Sigmoid colon (tissue), 7 donors: Measurements from ENCODE around the gene KSR1. TPM values are rescaled to one million over a fixed set of nuclear protein-coding genes. Genes with fewer than 3 reads are reported as not detected.
A peak's percentile ranks its signal among the peaks of the same experiment; 100 is the strongest.

Source experiments
- DNase-seq: peaks from one replicate; pipeline ENCODE4 v3.0.0-alpha.2; 2019
- H3K27ac ChIP-seq, 4 donors: fragments of 200-600 bp; sonication (generic); one replicate each; pipeline ENCODE4 v1.5.1; 2016 to 2019; ENCODE audit warnings: mild to moderate bottlenecking in 1 of 4
- H3K27me3 ChIP-seq, 3 donors: fragments of 200-600 bp; sonication (generic); one replicate each; pipeline ENCODE4 v1.5.1; 2019; ENCODE audit warnings: mild to moderate bottlenecking in 1 of 3
- H3K36me3 ChIP-seq, 4 donors: fragments of 200-600 bp; sonication (generic); one replicate each; pipeline ENCODE4 v1.5.1; 2016 to 2019
- H3K4me1 ChIP-seq, 4 donors: fragments of 200-600 bp; sonication (generic); one replicate each; pipeline ENCODE4 v1.5.1; 2017 to 2019
- H3K4me3 ChIP-seq, 4 donors: fragments of 200-600 bp; sonication (generic); one replicate each; pipeline ENCODE4 v1.5.1; 2017 to 2019; ENCODE audit warnings: mild to moderate bottlenecking in 2 of 4, moderate library complexity in 1 of 4
- H3K9me3 ChIP-seq, 4 donors: fragments of 200-600 bp in 3 of 4; sonication (generic) in 3 of 4; one replicate each; pipeline versions ENCODE4 v1.5.1 to v1.6.1; 2013 to 2019
- EP300 ChIP-seq, 4 donors: sonication (generic); formaldehyde crosslinking; IDR thresholded peaks; one replicate each; pipeline ENCODE4 v1.6.1; 2017; ENCODE audit warnings: antibody characterized with exemption in 4 of 4
- POLR2A ChIP-seq, 2 donors: fragments of 450-650 bp; IDR thresholded peaks; one replicate each; pipeline ENCODE4 v1.6.1; 2016; ENCODE audit warnings: antibody characterized with exemption in 2 of 2, mild to moderate bottlenecking in 2 of 2, moderate library complexity in 2 of 2
- POLR2AphosphoS5 ChIP-seq, 4 donors: sonication (generic); formaldehyde crosslinking; IDR thresholded peaks; one replicate each; pipeline ENCODE4 v1.6.1; 2017; ENCODE audit warnings: antibody characterized with exemption in 4 of 4
- WGBS, 2 donors: extraction: QIAGEN DNeasy Blood & Tissue Kit; methylation state at CpG; one replicate each; pipeline ENCODE4 v1.1.7; 2013; 5-methylcytosine and 5-hydroxymethylcytosine counted together
- intact Hi-C: fragments of 100-400 bp; cut with DNase I; formaldehyde crosslinking; loops from one replicate; pipeline ENCODE4 v1.15.1; 2023
- polyA plus RNA-seq, 3 donors: library from polyadenylated mRNA; stranded (reverse); fragments of 200-250 nt; gene quantifications; one replicate each; pipeline ENCODE4 v1.2.3, GENCODE V29; 2013
- total RNA-seq, 4 donors: library from RNA; depleted of rRNA; stranded (reverse); fragments of >200 nt; gene quantifications; one replicate each; pipeline ENCODE4 v1.1.0, GENCODE V29; 2016
- TF ChIP-seq, protein P1 (sequence below), 4 experiments: fragments of 450-650 bp in 3 of 4; fragments of 200-600 bp in 1 of 4; IDR thresholded peaks; one replicate each; pipeline ENCODE4 v1.5.1; 2016 to 2019; ENCODE audit warnings: antibody characterized with exemption in 4 of 4, mild to moderate bottlenecking in 3 of 4, moderate library complexity in 2 of 4
- donor health status: healthy with polysubstance abuse.
- donor health status: Bipolar disorder and iron deficiency.
- donor health status: healthy.

Gene KSR1
- total and polyA plus RNA-seq, 7 donors = 4.2 to 25.8 (median 18.2) TPM

DNA sequence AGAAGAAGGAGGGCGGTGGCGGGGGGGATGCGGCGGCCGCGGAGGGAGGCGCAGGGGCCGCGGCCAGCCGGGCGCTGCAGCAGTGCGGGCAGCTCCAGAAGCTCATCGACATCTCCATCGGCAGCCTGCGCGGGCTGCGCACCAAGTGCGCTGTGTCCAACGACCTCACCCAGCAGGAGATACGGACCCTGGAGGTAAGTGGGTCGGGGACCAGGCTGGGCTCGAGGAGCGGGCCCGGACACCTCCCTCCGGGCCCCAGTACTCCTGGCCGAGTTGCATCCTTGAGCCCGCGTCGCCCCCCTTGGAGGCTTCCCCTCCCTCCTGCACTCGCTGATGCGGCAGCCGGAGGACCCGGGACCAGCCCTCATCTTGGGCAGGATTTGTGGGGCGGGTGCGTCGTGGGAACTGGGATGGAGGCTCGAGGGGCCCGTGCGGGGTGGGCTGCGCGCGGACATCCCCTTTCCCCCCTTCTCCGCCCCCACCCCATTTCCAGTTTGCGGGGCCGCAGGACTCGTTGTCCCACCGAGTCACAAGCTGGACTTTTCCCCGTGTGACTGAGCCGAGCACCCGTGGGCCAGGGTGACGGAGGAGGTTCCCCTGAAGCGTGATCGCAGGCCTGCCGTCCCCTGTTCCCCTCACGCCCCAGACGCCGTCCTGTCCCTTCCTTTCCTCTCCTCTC, 572 bp downstream of the KSR1 start:
- 3 to 4% methylated on average over 57 of the region's 57 CpGs for WGBS, 2 donors
- H3K36me3 ChIP-seq = no peaks in the 10 kb centered on the region
- peak overlapping the region; percentile 86 to 93 (median 89) for H3K27ac ChIP-seq
- TF ChIP-seq EP300 (IDR thresholded peaks at IDR 0.05) = no peak
- H3K27me3 ChIP-seq = no peaks in the 10 kb centered on the region
- peak; percentile 72 for DNase-seq
- peaks cover 0 to 42% (median 28%) of the 10 kb centered on the region in 4 donors for H3K4me1 ChIP-seq
- peak overlapping the region; percentile 64 to 90 (median 81) for H3K4me3 ChIP-seq
- intact Hi-C loops = loop anchor here (1.0 to 10.0 kb wide), 5 partner anchors 72 to 220 kb away; no protein-coding TSS in a partner anchor
- H3K9me3 ChIP-seq = no peaks in the 10 kb centered on the region

DNA sequence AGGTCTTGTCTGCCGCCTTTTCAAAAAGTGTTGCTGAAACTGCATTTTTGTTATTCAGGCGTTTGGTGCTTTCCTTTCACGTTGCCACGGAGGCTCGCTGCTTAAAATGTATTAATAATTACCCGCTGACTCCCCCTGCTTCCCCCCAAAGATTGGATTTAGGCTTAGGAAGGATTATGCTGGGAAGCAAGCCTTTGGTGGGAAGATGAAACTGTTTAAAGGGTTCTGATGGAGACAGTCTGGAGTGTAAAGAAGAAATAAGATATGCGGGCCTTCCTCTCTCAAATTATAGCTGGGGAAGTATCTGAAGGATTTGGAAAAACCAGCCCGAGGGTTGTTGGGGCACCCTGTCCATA, 1.1 kb downstream of the KSR1 start:
- 13 to 16% methylated on average over 8 of the region's 8 CpGs for WGBS, 2 donors
- H3K4me1 ChIP-seq = peaks cover 0 to 42% (median 28%) of the 10 kb centered on the region in 4 donors
- intact Hi-C loops = loop anchor here (2.0 to 10.0 kb wide), 4 partner anchors 73 to 220 kb away; no protein-coding TSS in a partner anchor
- no peak for DNase-seq
- H3K9me3 ChIP-seq = no peaks in the 10 kb centered on the region
- peak overlapping the region in 3 of 4 donors; percentile 86 to 93 (median 88) for H3K27ac ChIP-seq
- peak overlapping the region; percentile 64 to 90 (median 81) for H3K4me3 ChIP-seq
- TF ChIP-seq POLR2A (IDR thresholded peaks at IDR 0.05) (no peak), EP300 (IDR thresholded peaks at IDR 0.05) (no peak), POLR2AphosphoS5 (IDR thresholded peaks at IDR 0.05) (no peak)
- TF ChIP-seq, protein P1, sequence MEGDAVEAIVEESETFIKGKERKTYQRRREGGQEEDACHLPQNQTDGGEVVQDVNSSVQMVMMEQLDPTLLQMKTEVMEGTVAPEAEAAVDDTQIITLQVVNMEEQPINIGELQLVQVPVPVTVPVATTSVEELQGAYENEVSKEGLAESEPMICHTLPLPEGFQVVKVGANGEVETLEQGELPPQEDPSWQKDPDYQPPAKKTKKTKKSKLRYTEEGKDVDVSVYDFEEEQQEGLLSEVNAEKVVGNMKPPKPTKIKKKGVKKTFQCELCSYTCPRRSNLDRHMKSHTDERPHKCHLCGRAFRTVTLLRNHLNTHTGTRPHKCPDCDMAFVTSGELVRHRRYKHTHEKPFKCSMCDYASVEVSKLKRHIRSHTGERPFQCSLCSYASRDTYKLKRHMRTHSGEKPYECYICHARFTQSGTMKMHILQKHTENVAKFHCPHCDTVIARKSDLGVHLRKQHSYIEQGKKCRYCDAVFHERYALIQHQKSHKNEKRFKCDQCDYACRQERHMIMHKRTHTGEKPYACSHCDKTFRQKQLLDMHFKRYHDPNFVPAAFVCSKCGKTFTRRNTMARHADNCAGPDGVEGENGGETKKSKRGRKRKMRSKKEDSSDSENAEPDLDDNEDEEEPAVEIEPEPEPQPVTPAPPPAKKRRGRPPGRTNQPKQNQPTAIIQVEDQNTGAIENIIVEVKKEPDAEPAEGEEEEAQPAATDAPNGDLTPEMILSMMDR (IDR thresholded peaks at IDR 0.05) = no peak
- H3K27me3 ChIP-seq = no peaks in the 10 kb centered on the region
- H3K36me3 ChIP-seq = no peaks in the 10 kb centered on the region

DNA sequence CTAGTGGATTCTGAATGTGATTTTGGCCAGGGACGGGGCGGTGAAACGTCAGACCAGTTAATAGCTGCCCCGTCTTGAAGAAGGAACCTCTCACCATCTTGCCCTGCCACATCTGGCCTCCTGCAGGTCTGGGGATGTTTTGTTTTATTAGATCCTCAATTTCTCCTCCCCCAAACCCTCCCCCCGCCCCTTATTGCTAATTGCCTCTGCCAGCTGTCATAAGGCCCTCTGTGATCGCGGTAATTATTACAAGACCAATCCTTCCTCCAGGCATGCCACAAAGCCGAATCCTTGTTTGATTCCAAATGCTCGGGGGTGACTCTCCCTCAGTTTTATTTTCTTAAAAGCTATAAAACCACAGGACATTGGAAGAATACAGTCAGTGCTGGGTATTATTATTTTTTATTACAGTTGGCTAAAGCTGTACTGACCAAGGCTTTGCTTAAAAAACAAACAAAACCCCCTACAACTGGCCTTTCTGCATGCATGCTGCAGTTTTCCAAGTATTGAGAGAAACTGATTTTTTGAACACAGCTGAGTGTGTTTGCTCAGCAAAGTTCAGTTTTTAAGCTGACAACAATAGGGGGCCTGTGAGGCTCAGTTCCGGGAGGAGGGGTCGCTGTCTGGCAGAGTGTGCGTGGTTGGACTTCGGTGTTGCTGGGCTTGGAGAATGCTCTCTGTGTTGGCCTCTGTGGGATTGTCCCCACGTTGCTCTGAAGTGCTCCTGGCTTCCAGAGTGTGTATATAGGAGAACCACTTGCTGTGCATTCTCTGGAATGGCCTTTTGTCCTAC, 1.7 kb downstream of the KSR1 start:
- no peaks in the 10 kb centered on the region for H3K9me3 ChIP-seq
- no peaks in the 10 kb centered on the region for H3K27me3 ChIP-seq
- peaks cover 0 to 42% (median 28%) of the 10 kb centered on the region in 4 donors for H3K4me1 ChIP-seq
- H3K27ac ChIP-seq = peak overlapping the region in 2 of 4 donors; percentile 88 to 93
- 29 to 55% methylated on average over 14 of the region's 14 CpGs for WGBS, 2 donors
- peak overlapping the region; percentile 64 to 90 (median 81) for H3K4me3 ChIP-seq
- intact Hi-C loops = loop anchor here (2.0 to 10.0 kb wide), 4 partner anchors 73 to 221 kb away; no protein-coding TSS in a partner anchor
- DNase-seq = no peak
- peak in 1 of 4 donors; percentile 34 for TF ChIP-seq POLR2AphosphoS5 (IDR thresholded peaks at IDR 0.05)
- no peak for TF ChIP-seq EP300 (IDR thresholded peaks at IDR 0.05)
- H3K36me3 ChIP-seq = no peaks in the 10 kb centered on the region

DNA sequence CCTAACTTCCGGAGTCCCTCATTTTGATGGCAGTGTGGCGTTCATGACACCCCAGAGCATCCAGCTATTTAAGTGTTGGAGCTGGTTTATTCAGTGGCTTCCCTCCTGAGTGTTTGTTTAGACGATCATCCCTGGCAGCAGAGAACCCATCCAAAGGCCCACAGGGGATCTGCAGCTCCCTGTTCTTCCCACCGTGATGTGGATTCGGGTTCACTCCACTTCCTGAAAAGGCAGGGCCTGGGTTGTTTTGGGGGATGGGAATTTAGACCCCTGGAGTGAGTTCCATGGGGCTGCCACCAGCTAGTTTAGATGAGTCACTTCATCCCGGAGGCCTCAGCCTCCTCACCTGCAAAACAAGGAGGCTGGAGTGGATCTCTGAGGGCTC, 2.3 kb downstream of the KSR1 start:
- Histone ChIP-seq H3K27me3 (no peaks in the 10 kb centered on the region), H3K4me3 (peak overlapping the region in 1 of 4 donors; percentile 90), H3K36me3 (no peaks in the 10 kb centered on the region), H3K9me3 (no peaks in the 10 kb centered on the region), H3K4me1 (peaks cover 0 to 42% (median 28%) of the 10 kb centered on the region in 4 donors), H3K27ac (no peak overlapping the region)
- WGBS, 2 donors = 80 to 82% methylated on average over 6 of the region's 6 CpGs
- intact Hi-C loops = loop anchor here (5.0 to 10.0 kb wide), 3 partner anchors 74 to 221 kb away; no protein-coding TSS in a partner anchor
- no peak for DNase-seq
- TF ChIP-seq, protein P1 (IDR thresholded peaks at IDR 0.05) = no peak
- TF ChIP-seq POLR2A (IDR thresholded peaks at IDR 0.05) (no peak), EP300 (IDR thresholded peaks at IDR 0.05) (no peak), POLR2AphosphoS5 (IDR thresholded peaks at IDR 0.05) (no peak)

DNA sequence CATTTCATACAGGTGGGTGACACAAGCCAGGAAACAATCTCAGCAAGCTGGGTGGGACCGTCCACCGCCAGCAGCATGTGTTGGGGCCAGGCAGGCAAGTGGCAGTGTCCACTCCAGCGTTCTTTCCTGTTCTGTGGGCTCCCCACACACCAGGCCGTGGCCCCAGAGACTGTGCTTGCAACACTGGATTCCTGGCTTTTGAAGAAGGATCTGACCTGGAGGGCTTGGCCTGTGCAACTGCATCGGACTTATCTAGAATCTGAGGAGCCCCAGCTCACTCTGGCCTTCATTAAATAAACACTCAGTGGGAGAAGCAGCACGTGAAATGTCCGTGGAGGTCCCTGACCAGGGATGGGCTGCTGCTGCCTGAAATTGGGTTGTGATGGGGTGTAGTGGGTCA, 3.2 kb downstream of the KSR1 start:
- peaks cover 0 to 42% (median 28%) of the 10 kb centered on the region in 4 donors for H3K4me1 ChIP-seq

More for the DNA sequence above, 3.2 kb downstream of the KSR1 start:
- no peak overlapping the region for H3K4me3 ChIP-seq
- TF ChIP-seq POLR2AphosphoS5 (IDR thresholded peaks at IDR 0.05) (no peak), EP300 (IDR thresholded peaks at IDR 0.05) (no peak)
- no peak for DNase-seq
- intact Hi-C loops = loop anchor here (5.0 to 10.0 kb wide), 3 partner anchors 75 to 222 kb away; no protein-coding TSS in a partner anchor
- 76 to 79% methylated on average over 7 of the region's 7 CpGs for WGBS, 2 donors
- no peak overlapping the region for H3K27ac ChIP-seq
- H3K27me3 ChIP-seq = no peaks in the 10 kb centered on the region
- no peaks in the 10 kb centered on the region for H3K36me3 ChIP-seq
- H3K9me3 ChIP-seq = no peaks in the 10 kb centered on the region
